Measurements from ENCODE around the gene FRAS1.

- TF ChIP-seq EP300 (conservative IDR thresholded peaks at IDR 0.05; ENCODE audit: poor library complexity, severe bottlenecking), result no peak
- TF ChIP-seq CTCF (IDR thresholded peaks at IDR 0.05; ENCODE audit: poor library complexity, severe bottlenecking), result no peak
- no peak for TF ChIP-seq POLR2AphosphoS5 (IDR thresholded peaks at IDR 0.05)
- no peak for TF ChIP-seq REST (IDR thresholded peaks at IDR 0.05; ENCODE audit: borderline replicate concordance)
- no peak for TF ChIP-seq RAD21 (conservative IDR thresholded peaks at IDR 0.05)
- no peak for TF ChIP-seq EZH2 (IDR thresholded peaks at IDR 0.05; ENCODE audit: borderline replicate concordance, insufficient read depth, low read length, poor library complexity, severe bottlenecking)
- TF ChIP-seq TAF1 (IDR thresholded peaks at IDR 0.05; ENCODE audit: low read depth), result no peak
- TF ChIP-seq MXI1 (conservative IDR thresholded peaks at IDR 0.05; ENCODE audit: poor library complexity, severe bottlenecking), result no peak
These were observed 162.7 kb downstream of the FRAS1 start for GRCh38 chr4:78219825-78220224.

All from neural cell (in vitro differentiated cells).